HepG2 (cell line): Measurements from ENCODE around the gene IQGAP3. TPM values are rescaled to one million over a fixed set of nuclear protein-coding genes. Genes with fewer than 3 reads are reported as not detected.

Experiments used
- AHR ChIP-seq: IDR thresholded peaks from 2 replicates; pipeline ENCODE4 v1.6.1; 2018; ENCODE audit warnings: missing genetic modification reagents, missing compliant biosample characterization
- CHD4 ChIP-seq: fragments of 200-600 bp; sonication (generic); IDR thresholded peaks from 2 replicates; pipeline ENCODE4 v1.7.0; 2017; ENCODE audit warnings: mild to moderate bottlenecking, low read length, borderline replicate concordance
- E2F5 ChIP-seq: sonication (generic); formaldehyde crosslinking; conservative IDR thresholded peaks from 2 replicates; pipeline ENCODE4 v1.4.0; 2020; ENCODE audit warnings: missing genetic modification reagents
- NFATC3 ChIP-seq: sonication (generic); formaldehyde crosslinking; IDR thresholded peaks from 2 replicates; pipeline ENCODE4 v1.5.1; 2020; ENCODE audit warnings: mild to moderate bottlenecking, missing genetic modification reagents
- PRDM10 ChIP-seq: sonication (generic); formaldehyde crosslinking; IDR thresholded peaks from 2 replicates; pipeline ENCODE4 v1.4.0; 2020; ENCODE audit warnings: low read depth, missing genetic modification reagents
- SALL1 ChIP-seq: sonication (generic); formaldehyde crosslinking; IDR thresholded peaks from 2 replicates; pipeline ENCODE4 v1.8.0; 2022; ENCODE audit warnings: mild to moderate bottlenecking, missing genetic modification reagents
- SRSF4 ChIP-seq: fragments of 200-400 bp; formaldehyde crosslinking; IDR thresholded peaks from one replicate; pipeline ENCODE4 v1.6.1; 2018; ENCODE audit warnings: mild to moderate bottlenecking, low read depth, low read length, moderate library complexity; ENCODE audit not compliant: poor library complexity, severe bottlenecking
- TARDBP ChIP-seq: sonication (generic); formaldehyde crosslinking; IDR thresholded peaks from 2 replicates; pipeline ENCODE4 v1.8.0; 2022; ENCODE audit warnings: mild to moderate bottlenecking, missing genetic modification reagents
- ZBTB4 ChIP-seq: sonication (generic); formaldehyde crosslinking; IDR thresholded peaks from 2 replicates; pipeline ENCODE4 v1.4.0; 2020; ENCODE audit warnings: missing genetic modification reagents, mild to moderate bottlenecking, borderline replicate concordance
- ZGPAT ChIP-seq: IDR thresholded peaks from 2 replicates; pipeline ENCODE4 v1.6.1; 2016; ENCODE audit warnings: mild to moderate bottlenecking
- ZNF451 ChIP-seq: sonication (generic); formaldehyde crosslinking; IDR thresholded peaks from 2 replicates; pipeline ENCODE4 v1.5.0; 2020; ENCODE audit warnings: mild to moderate bottlenecking, missing genetic modification reagents
- ZNF501 ChIP-seq: sonication (generic); formaldehyde crosslinking; IDR thresholded peaks from 2 replicates; pipeline ENCODE4 v1.5.1; 2020; ENCODE audit warnings: mild to moderate bottlenecking, moderate library complexity, missing genetic modification reagents
- ZNF687 ChIP-seq: sonication (generic); formaldehyde crosslinking; IDR thresholded peaks from 2 replicates; pipeline ENCODE4 v1.5.1; 2020; ENCODE audit warnings: mild to moderate bottlenecking, missing genetic modification reagents, moderate library complexity
- polyA plus RNA-seq, 8 experiments: library from polyadenylated mRNA; depleted of rRNA in 3 of 8; stranded (reverse) in 7 of 8; unstranded in 1 of 8; fragments of >200 nt; fragmentation: Illumina TruSeq in 4 of 8; extraction: Trizol in 4 of 8; gene quantifications; 2 replicates each; pipeline versions ENCODE4 v1.2.1 to v1.2.3, GENCODE V29; 2011 to 2016; ENCODE audit warnings: low read depth in 4 of 8, missing spikeins in 1 of 8, mixed read lengths in 1 of 8; ENCODE audit not compliant: insufficient read depth in 1 of 8
- total RNA-seq, 5 experiments: library from RNA; depleted of rRNA; stranded (reverse); fragments of >200 nt; fragmentation: Illumina TruSeq; extraction: Trizol; gene quantifications; 2 replicates each; pipeline ENCODE4 v1.2.3, GENCODE V29; 2016; ENCODE audit warnings: low read depth in 1 of 5

IQGAP3 gene
- total and polyA plus RNA-seq, 2 of the 13 experiments (the other 11 are each of a cell fraction or from before 2014, with no cell fraction given), result 13.5 to 14.1 TPM

GRCh38 chr1:156592158-156592909 is 20.0 kb upstream of the IQGAP3 start (continued):
- no peak for TF ChIP-seq ZBTB4 (CRISPR knock-in tag)
- no peak for TF ChIP-seq E2F5 (CRISPR knock-in tag)
- 0 out of 2 replicates have a peak, but pooled peaks have one; percentile 4 for TF ChIP-seq NFATC3
- TF ChIP-seq ZNF687, result peak; percentile 60
- TF ChIP-seq CHD4, result no peak
- TF ChIP-seq SALL1 (CRISPR knock-in tag), result 0 out of 2 replicates have a peak, but pooled peaks have one; percentile 21
- no peak for TF ChIP-seq PRDM10 (CRISPR knock-in tag)
- no peak for TF ChIP-seq SRSF4
- no peak for TF ChIP-seq ZNF451 (CRISPR knock-in tag)
- TF ChIP-seq AHR, result no peak
- no peak for TF ChIP-seq TARDBP
- no peak for TF ChIP-seq ZNF501 (CRISPR knock-in tag)
- no peak for TF ChIP-seq ZGPAT (CRISPR knock-in tag)
